Measurements from ENCODE around the gene NTNG1.

DNA sequence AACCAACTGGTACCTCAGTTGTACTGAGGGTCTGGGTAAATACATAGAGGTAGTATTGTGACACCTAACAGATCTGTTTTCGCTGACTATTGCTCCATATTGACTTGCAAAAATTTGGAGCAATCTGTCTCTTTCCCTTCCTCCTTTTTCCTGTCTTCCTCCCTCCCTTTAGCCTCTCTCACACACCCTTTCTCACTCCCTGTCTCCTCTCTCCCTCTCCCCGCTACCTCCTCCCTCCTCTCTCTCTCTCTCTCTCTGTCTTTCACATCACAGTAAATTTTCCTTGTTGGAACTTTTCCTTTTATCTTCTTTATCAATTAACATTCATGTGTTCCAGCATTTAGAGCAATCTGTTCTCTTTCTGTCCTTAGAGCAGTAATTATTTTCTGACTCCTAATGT, 278.2 kb downstream of the NTNG1 start:
- no peak for TF ChIP-seq SIN3A (IDR thresholded peaks at IDR 0.05; ENCODE audit: borderline replicate concordance, insufficient read depth, low read length)
- no peak for TF ChIP-seq TAF1 (IDR thresholded peaks at IDR 0.05; ENCODE audit: borderline replicate concordance, insufficient read depth, low read length)
- no peak for TF ChIP-seq POLR2AphosphoS5 (IDR thresholded peaks at IDR 0.05; ENCODE audit: low read depth, low read length)
- TF ChIP-seq, protein P1, sequence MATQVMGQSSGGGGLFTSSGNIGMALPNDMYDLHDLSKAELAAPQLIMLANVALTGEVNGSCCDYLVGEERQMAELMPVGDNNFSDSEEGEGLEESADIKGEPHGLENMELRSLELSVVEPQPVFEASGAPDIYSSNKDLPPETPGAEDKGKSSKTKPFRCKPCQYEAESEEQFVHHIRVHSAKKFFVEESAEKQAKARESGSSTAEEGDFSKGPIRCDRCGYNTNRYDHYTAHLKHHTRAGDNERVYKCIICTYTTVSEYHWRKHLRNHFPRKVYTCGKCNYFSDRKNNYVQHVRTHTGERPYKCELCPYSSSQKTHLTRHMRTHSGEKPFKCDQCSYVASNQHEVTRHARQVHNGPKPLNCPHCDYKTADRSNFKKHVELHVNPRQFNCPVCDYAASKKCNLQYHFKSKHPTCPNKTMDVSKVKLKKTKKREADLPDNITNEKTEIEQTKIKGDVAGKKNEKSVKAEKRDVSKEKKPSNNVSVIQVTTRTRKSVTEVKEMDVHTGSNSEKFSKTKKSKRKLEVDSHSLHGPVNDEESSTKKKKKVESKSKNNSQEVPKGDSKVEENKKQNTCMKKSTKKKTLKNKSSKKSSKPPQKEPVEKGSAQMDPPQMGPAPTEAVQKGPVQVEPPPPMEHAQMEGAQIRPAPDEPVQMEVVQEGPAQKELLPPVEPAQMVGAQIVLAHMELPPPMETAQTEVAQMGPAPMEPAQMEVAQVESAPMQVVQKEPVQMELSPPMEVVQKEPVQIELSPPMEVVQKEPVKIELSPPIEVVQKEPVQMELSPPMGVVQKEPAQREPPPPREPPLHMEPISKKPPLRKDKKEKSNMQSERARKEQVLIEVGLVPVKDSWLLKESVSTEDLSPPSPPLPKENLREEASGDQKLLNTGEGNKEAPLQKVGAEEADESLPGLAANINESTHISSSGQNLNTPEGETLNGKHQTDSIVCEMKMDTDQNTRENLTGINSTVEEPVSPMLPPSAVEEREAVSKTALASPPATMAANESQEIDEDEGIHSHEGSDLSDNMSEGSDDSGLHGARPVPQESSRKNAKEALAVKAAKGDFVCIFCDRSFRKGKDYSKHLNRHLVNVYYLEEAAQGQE (IDR thresholded peaks at IDR 0.05; ENCODE audit: insufficient read depth in 1 of 2, low read depth in 2 of 2, low read length in 2 of 2) = no peak
- TF ChIP-seq FOXP2 (optimal IDR thresholded peaks at IDR 0.05; ENCODE audit: borderline replicate concordance, extremely low read depth, extremely low read length, insufficient read depth) = no peak
